HG03108 (cell line): ENCODE results near the gene TRAPPC3.
A peak's percentile ranks its signal among the peaks of the same experiment; 100 is the strongest.
"Not testable (repeated sequence)": the region's sequence is repeated elsewhere in the genome, so short reads cannot be mapped to it uniquely, and the experiment has no call there.

ENCODE experiments used
- ATAC-seq: cut with Tn5 transposase; IDR thresholded peaks from one replicate; pipeline ENCODE4 v1.9.1; 2021; ENCODE audit warnings: moderate library complexity; ENCODE audit not compliant: unreplicated experiment

TRAPPC3 gene

GRCh38 chr1:36149237-36149972, at the start of gene TRAPPC3:
TRAPPC3 (minus strand) TSS chr1:36149486; CDS start chr1:36149378, 108 bp downstream.
- ATAC-seq, result peak; percentile 89

GRCh38 chr1:36198641-36199040, 49.4 kb upstream of the TRAPPC3 start:
- ATAC-seq, result no peak

- ATAC-seq, result not testable (repeated sequence)
Observed at GRCh38 chr1:36196805-36197204, 47.5 kb upstream of the TRAPPC3 start.

DNA sequence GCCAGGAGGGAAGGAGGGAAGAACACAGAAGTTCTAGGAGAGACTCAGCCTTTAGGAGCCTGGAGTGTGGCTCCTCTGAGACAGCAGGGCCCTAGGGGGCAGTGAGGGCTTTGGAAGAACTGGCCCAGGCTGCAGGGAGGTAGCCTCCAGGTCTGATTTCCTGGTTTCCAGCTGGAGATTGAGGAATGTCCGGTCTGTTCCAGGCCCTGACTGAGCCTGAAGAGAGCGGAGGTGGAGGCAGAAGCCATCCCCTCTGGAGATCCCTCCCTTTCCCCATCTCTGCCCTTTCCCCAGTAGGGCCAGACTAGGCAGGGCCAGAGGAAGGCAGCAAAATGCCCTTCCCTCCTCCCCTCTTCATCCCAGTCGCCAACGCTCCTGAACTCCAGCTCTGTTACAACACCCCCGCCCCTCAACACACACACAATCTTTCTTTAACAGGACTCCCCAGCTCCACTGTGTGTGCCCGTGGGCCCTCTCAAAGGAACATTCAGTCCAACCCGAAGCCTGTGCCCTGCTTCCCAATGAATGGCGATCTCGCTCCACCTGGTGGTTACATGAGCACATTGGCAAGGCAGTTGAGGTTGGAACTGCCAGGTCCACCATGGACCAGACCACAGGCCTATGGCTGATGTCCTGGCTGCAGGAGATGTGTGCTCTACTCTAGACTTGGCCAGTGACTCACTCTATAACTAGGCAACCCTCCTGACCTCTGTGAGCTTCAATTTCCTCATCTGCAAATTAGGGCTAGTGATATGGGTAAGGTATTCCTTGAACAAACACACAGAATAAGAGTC, 38.7 kb upstream of the TRAPPC3 start:
- ATAC-seq, result no peak

DNA sequence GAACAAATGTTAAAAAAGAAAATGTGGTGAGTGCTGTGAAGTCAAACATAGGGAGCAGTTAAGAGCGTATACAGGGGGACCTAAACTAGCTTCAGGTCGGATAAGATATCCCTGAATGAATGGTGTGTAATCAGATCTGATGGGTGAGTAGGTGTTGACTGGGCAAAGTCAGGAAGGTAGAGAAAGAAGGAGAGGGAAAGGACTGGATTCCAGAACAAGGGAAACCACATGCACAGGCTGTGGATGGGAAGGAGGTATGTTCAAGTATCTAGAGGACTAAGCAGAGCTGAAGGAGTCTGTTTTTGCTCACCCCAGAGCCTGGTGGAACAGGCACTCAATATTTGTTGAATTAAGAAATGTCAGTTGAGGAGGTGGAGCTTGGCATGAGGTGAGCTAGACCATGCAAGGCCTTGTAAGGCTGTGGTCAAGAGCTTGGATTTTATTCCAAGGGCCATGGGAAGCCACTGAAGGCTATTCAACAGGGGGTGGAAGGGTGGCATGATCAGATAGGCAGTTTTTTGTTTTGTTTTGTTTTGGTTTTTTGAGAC, 34.1 kb upstream of the TRAPPC3 start:
- no peak for ATAC-seq

GRCh38 chr1:36182734-36183133, 33.4 kb upstream of the TRAPPC3 start:
- ATAC-seq, result no peak

GRCh38 chr1:36179220-36179600, 29.9 kb upstream of the TRAPPC3 start:
- no peak for ATAC-seq

DNA sequence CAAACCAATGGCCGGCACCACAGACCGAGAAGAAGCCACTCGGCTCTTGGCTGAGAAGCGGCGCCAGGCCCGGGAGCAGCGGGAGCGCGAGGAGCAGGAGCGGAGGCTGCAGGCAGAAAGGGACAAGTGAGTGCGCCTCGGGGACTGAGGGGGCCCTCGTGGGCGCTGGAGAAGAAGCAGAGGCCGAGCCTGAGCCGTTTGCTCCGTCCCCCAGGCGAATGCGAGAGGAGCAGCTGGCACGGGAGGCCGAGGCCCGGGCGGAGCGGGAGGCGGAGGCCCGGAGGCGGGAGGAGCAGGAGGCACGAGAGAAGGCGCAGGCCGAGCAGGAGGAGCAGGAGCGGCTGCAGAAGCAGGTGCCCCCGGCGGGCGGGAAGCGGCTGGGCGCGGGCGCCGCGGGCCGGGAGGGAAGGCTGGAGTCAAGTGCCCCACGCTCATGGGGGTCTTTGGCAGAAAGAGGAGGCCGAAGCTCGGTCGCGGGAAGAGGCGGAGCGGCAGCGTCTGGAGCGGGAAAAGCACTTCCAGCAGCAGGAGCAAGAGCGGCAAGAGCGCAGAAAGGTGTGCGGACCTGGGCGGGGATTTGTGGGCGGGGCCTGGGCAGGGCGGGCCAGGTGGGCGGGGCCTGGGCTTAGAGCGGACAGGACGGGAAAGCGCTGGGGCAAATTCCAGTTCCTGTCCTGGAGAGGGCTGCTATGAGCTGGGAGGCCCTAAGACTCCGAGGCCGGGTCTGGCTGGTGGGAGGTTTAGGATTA, 29.4 kb upstream of the TRAPPC3 start:
- ATAC-seq, result no peak

- ATAC-seq, result no peak
Observed at GRCh38 chr1:36177589-36178431, 28.5 kb upstream of the TRAPPC3 start.

DNA sequence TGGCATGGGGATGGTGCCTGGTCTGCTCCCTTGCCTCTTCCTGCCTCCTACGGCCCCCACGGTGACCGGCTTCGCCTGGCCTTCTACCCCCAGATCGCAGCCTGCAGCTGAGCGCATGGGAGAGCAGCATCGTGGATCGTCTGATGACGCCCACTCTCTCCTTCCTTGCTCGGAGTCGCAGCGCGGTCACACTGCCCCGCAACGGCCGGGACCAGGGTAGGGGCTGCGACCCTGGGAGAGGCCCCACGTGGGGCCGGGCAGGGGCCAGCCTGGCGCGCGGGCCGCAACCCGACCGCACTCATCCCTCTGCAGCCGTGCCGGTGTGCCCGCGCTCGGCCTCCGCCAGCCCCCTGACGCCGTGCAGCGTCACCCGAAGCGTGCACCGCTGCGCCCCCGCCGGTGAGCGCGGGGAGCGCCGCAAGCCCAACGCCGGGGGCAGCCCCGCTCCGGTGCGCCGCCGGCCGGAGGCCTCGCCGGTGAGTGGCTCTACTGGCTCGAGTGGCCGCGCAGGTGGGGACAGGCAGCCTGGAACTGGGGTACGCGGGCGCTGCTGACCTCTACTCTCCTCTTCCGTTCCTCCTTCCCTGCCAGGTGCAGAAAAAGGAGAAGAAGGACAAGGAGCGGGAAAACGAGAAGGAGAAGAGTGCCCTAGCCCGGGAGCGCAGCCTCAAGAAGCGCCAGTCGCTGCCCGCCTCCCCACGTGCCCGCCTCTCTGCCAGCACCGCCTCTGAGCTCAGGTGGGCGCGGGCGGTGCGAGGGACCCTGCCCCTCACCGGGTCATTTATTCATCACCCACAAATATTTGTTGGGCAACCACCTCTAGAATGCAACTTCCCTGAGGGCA, 27.0 kb upstream of the TRAPPC3 start:
- no peak for ATAC-seq

- no peak for ATAC-seq
Observed at GRCh38 chr1:36175137-36176095, 26.1 kb upstream of the TRAPPC3 start.

DNA sequence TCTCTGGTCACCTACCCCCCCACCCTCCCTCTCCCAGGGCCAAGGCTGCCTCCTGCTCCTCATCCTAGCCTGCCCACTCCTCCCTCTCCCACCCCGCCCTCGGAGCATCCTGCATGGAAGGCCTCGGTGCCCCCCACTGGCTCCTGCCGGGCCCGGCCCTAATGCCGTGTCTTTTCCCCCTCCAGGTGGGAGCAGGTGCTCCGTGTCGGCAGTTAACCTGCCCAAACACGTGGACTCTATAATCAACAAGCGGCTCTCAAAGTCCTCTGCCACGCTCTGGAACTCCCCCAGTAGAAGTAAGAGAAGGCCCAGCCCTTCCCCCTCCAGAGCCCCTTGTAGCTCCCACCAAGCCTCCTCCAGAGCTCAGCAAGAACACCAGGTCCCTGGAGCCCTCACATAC, 25.4 kb upstream of the TRAPPC3 start:
- ATAC-seq, result no peak

DNA sequence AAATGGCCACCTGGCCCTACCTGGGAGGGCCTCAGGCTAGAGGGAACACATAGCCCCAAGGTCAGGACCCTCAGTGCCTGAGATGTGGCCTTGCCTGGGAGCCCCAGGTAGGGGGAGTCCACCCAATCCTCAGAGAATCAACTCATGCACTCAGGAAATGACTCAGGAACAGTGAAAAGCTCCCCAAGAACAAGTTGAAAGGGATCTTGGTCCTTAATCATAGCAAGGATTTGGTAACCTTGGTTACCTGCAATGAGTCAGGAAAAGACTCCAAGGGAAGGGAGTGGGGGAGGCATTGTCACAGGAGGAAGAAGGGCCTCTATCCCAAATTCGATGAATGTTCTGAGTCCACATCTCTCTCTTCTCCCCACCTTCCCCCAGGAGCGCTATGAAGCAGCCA, 23.7 kb upstream of the TRAPPC3 start:
- no peak for ATAC-seq

- no peak for ATAC-seq
Observed at GRCh38 chr1:36172017-36172747, 22.9 kb upstream of the TRAPPC3 start.

DNA sequence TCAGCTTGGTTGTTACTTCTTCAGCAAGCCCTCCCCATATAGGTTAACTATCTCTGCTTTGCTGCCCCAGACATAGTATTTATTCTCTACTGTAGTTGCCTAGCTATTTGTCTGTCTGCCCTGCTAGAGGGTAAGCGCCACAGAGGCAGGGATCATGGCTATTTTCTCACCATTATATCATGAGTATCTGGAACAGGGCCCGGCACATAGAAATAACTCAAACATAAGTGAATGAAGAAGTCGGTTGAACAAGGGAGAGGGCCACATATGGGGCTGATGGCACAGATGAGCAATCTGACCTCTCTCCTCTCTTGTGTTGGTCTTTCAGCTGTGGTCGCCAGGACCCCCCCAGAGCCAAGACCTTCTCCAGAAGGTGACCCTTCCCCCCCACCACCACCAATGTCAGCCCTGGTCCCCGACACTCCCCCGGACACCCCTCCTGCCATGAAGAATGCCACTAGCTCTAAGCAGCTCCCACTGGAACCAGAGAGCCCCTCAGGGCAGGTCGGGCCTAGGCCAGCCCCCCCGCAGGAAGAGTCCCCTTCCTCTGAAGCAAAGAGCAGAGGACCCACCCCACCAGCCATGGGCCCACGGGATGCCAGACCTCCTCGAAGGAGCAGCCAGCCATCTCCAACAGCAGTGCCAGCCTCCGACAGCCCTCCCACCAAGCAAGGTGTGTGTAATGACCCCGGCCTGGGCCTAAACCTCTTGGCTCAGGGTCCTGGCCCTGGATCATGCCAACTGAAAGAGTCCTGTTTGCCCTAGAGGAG, 21.5 kb upstream of the TRAPPC3 start:
- no peak for ATAC-seq

DNA sequence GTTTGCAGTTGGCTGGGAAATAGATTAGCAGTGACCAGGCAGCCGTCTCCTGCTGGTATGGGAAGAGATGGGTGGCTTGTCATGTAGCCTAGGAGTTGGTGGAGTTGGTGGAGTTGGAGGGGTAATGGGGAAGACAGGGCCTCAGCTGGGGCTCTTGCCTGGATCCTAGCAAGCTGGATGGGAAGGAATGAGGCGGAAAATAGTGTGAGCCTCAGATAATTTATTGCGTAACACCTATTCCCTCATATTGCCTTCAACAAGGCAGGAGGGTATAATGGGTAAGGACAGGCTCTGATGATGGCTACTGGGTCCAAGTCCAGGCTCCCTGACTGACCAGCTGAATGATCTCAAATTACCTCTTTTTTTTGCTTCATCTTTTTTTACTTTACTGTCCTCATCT, 19.2 kb upstream of the TRAPPC3 start:
- ATAC-seq, result no peak
